ENCODE measurements around the gene ANTXR2.
"Not testable (repeated sequence)": the region's sequence is repeated elsewhere in the genome, so short reads cannot be mapped to it uniquely, and the experiment has no call there.

Gene ANTXR2

DNA sequence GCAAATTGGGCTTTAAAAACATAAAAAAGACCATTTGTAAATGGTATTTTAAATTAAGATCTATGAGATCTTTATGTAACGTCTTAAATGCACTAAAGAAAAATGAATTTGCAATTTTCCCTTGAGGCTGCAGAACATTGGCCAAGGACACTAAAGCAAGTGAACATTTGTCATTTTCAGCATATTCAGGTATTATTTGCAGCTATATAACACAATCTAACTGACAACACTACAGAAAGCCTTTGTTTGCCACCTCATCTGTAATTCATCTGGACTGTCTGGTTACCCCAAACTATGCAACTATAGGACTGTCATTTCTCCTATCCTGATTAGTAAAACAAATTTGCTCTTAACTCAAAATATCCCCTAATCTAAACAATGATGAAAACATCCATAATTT is 74.8 kb downstream of the ANTXR2 start:
- intact Hi-C loops (cut with DNase I): no loop called here

DNA sequence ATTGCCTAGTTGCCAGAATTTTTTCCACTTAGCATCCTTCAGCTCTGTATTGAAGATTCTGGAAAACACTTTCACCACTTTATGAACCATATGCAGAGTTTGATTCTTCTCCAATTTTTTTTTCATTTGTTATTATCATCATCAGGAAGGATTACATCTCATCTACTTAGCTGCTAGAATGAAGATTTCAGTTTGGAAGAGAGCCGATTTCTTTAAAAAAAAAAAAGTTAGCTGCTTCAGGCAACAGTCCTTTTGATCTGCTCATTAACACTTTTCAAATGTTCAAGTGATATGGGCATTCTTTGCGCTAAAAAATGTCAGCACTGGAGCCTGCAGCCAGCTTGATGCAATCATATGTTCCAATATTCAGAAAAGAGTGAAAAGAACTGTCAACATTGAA is 76.2 kb downstream of the ANTXR2 start:
- intact Hi-C loops (cut with DNase I): no loop called here
- no peak for DNase-seq

More for the DNA sequence above, 74.8 kb downstream of the ANTXR2 start:
- DNase-seq: no peak

DNA sequence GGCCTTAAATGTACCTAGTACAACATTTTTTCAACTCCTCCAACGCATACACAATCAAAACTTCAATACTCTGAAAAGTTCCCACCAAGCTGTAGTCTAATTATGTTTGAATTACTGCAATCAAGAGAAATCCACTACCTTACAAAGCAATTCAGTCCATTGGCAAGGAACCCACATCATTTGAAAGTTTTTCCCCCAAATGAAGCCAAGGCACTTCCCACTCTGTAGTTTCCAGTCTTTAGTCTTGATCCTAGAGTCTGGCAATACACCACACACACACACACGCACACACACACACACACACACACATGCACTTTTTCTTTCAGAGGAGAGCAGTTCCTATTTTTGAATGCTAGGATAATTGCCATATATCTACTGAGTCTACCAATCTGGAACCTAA is 79.6 kb downstream of the ANTXR2 start:
- DNase-seq: no peak
- intact Hi-C loops (cut with DNase I): no loop called here

DNA sequence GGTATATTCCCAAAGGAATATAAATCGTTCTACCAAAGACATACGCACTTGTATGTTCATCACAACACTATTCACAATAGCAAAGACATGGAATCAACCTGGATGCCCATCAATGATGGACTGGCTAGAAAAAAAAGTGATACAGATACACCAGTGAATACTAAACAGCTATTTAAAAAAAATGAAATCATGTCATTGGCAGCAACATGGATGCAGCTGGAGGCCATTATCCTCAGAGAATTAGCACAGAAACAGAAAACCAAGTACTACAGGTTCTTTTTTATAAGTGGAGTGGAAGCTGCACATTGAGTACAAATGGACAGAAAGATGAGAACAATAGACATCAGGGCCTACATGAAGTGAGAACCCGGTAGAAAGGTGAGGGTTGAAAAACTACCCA is 81.4 kb downstream of the ANTXR2 start:
- intact Hi-C loops (cut with DNase I): no loop called here
- no peak for DNase-seq

DNA sequence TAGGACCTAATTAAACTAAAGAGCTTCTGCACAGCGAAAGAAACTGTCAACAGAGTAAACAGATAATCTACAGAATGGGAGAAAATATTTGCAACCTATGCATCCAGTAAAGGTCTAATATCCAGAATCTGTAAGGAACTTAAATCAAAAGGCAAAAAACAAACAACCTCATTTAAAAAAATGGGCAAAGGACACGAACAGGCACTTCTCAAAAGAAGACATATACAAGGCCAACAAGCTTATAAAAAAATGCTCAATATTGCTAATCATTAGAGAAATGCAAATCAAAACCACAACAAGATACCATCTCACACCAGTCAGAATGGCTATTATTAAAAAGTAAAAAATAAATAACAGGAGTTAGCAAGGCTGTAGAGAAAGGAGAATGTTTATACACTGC is 81.9 kb downstream of the ANTXR2 start:
- DNase-seq; intact Hi-C loops (cut with DNase I): not testable (repeated sequence)

DNA sequence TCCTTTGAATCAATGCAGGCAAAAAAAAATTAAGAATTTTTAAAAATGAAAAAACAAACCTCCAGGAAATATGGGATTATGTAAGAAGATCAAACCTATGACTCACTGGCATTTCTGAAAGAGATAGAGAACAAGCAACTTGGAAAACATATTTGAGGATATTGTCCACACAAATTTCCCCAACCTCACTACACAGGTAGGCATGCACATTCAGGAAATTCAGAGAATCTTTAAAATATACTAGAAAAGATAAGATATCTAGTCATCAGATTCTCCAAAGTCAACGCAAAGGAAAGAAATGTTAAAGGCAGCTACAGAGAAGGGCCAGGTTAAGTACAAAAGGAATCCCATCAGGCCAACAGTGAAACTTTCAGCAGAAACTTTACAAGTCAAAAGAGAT is 85.6 kb downstream of the ANTXR2 start:
- no peak for DNase-seq
- intact Hi-C loops (cut with DNase I): no loop called here

DNA sequence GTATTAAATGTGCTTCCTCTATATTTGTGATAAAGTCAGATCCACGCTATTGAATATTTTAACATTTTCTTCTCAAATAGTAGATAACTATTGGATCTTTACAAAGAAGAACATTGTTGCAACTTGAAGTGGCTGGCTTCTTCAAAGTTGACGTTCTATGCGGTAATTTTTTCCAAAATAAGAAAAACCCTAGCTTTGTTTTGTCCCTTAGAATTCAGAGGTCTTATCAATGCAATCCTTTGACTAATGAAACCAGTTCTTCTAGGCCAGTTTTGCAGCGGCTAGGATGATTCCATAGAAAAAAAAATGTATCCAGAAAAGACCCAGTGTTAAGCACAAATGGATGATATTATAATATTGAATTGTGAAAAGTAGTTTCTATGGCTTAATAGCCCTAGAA is 89.6 kb downstream of the ANTXR2 start:
- DNase-seq: no peak
- intact Hi-C loops (cut with DNase I): no loop called here

DNA sequence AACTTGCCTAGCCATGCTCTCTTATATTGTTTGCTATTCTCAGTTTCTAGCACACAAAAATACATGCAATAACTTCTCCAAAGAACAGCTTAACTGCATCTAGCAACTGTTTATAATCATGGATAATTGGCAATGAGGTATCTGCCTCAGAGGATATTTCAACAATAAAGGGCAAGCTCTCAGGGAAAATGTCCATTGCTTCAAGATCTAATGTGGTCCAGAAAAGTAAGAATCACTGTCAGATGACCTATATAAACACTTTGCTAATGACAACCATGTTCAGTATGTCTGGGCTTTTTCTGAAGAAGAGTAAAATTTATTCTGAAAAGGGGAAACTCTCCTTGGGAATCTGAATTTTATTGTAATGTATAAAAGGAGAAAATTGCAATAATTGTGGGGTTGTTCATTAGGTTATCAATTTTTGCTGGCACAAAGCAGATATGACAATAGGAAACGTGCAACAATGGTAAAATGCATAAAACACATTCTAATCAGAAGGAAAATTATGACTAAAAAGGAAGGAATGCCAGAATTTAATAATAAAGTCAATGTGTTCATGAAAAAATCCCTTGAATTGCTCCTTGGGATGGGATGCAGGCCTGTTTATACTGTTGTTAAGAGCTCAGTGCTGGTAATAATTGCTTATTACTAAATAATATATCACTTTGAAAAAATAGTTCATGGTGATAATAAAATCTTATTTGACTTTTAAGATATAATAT is 90.3 kb downstream of the ANTXR2 start:
- no peak for DNase-seq
- intact Hi-C loops (cut with DNase I): no loop called here

DNA sequence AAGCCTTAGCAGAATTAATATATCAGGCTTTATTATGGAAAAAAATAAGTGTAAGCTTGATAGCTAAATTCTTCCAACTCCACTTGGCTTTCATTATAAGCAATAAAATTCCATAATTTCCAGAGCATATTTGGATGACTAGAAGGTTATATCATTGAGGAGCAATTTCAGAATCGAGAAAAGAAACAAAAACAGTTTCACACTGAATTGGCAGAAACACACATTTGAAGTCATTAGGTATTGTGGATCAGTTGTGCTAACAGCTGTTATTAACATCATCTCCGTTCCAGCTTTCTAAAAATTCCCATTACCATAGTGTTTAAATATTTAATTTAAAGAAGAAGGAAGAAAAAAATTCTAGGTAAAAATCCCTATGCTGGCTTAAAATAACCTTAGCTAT is 92.6 kb downstream of the ANTXR2 start:
- DNase-seq: no peak

DNA sequence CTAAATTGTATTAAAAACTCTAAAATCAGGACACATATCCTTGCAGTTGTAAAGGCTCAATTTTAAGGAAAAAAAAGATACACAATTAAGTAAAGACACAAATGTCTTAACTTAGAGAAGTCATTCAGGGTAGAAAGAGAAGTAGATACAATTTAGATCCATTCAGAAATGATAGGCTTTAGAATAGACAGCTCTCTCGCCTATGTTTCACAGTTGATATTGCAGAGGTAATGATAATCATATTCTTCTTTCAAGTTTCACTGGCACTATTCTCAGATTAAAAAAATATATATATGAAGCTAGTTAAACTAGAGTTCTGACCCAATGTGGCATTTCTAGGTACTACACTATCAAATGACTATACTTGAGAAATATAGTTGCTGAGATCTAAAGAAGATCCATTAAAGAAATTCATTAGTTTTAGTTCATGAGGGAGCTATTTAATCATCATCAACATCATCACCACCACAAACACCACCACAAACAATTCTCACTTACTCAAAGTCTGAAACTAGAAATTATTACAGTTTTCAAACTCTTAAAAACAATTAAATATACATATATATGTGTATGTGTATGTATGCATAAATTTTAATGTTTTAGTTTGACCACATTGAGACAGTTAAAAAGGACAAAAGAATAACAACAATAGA is 93.1 kb downstream of the ANTXR2 start:
- intact Hi-C loops (cut with DNase I): no loop called here
- DNase-seq: no peak

More for the DNA sequence above, 92.6 kb downstream of the ANTXR2 start:
- intact Hi-C loops (cut with DNase I): no loop called here

DNA sequence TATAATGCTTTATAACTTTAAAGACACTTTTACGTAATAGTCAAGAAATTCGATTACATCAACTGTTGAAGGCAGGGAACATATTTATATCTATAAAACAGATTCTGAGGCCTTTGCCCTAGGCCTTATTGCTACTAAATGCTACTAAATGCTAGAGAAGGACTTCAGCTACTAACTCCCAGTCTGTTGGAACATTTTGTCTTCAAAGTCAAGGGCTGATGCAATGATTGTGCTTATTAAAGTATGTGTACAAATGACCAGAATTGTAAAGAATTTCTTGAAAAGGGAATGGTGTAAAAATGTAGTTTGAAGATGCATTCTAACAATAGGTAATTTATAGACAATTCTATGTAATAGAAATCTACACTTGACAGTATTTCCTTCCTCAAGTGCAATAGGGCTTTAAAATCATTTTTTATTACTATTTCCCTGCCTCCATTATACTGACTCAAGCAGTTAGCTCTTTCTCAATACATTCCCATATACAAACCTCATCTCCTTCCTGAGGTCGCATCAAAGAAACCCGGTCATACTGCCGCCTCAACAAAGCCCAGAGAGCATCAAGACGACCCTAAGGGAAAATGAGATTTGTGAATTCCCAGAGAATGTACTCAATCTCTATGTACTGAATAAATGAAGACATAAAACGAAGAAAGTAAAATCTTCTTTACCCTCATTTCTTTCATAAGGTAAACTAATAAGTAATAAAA is 95.7 kb downstream of the ANTXR2 start:
- intact Hi-C loops (cut with DNase I): no loop called here
- no peak for DNase-seq

DNA sequence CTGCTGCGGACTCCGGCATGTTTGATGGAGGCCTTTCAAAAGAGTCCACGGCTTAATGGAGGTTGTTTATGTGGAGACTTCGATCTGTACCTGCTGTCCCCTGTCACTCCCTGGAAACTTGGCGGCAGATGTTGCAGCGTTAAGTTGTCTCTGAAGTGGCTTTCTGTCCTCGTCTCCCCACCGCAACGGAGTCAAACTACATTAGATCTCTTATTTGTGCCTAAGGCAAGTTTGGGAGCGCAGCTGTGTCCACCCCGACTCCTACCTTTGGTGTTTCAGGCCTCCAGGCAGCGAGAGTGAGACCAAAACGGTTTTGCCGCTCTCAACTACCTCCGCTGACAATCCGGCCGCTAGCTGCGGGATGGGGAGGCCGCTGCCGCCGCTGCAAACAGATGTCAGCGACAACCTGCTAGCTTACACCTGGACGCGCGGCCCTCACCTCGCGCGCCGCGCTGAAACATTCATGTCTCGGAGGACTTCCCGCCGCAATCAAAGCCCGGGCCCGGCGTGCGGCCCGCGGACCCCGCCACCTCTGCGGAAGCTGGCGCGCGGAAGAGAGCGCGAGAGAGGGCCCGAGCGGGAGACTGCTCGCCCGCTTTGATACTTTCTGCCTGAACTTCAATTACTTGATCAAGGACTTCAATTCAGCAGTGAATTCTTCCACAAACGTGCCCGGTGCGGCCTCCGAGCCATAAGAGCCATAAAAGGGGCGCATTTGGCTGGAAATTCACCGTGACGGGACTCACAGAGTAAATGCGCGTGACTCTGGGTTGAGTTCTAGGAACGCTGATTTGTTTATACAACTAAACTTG is 108.4 kb downstream of the ANTXR2 start:
- DNase-seq: peak in 6 of 10 donors; percentile 6 to 73 (median 40)
- intact Hi-C loops (cut with DNase I): no loop called here

DNA sequence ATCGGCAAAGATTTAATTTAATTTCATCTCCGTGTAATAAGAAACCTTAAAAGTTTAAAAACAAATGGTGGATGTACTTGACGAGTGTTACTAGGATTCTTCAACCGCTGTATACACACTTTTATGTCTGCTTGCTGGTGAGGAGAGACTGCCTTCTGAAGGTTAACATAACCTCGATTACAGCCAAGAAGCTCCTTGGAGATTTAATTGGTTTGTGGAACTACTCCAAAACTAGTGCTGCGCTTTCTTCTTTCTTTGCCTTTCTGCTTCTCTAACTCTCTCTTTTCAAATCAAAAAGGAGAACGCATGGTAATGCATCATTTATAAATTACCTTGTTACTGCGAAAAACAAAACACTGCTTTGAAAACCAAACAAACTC is 109.0 kb downstream of the ANTXR2 start:
- no peak for DNase-seq
- intact Hi-C loops (cut with DNase I): no loop called here

DNA sequence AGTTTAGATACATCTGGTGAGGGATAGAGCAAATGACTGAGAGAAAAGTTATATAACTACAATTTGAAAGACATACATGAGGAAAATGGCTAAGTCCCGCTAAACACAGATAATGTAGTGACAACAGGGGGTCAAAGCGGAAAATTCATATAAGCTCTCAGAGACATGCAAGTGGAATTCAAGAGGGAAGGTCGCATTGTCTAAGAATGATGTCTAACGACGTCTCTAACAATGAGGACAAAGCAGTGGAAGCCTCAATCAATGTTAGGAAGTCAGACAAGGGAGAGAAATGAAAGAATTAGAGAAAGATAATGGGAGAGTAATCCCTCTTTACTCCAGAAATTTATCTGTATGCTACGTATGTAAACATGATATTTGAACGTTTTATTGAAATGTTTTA is 113.4 kb downstream of the ANTXR2 start:
- no peak for DNase-seq
- intact Hi-C loops (cut with DNase I): no loop called here

DNA sequence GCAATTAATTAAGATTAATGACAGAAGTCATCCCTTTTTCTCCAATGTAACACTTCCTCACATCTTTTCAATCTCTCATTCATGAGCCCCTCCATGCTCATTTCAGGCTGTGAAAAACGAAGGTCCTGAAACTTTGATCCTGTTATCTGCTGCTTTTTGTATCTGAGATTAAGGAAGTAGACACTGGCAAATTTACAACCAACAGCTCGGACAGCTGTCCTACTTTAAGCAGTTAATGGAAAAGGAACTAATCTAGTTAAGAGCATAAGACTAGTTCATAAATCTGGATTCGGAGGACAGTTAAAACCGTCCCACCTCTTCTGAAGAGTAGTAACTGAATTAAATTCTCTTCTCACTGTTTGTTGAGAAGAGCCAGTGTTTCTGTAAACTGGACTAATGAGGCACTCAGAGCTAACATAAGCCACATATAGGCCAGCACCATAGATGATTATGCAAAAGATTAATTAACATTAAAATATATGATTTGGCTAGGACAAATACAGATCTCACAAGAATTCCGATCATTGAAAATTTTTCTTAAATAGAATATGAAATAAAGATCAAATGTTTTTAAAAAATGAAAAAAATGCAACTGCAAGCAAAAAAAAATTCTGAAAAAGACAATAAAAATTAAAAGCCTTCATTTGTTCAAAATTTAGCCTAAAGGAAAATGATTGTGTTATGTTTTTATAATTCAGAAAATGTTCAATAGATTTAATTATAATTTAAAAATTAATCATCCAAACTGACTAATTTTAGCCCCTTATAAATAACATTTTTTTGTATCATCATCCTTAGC is 114.4 kb downstream of the ANTXR2 start:
- intact Hi-C loops (cut with DNase I): no loop called here
- DNase-seq: no peak

DNA sequence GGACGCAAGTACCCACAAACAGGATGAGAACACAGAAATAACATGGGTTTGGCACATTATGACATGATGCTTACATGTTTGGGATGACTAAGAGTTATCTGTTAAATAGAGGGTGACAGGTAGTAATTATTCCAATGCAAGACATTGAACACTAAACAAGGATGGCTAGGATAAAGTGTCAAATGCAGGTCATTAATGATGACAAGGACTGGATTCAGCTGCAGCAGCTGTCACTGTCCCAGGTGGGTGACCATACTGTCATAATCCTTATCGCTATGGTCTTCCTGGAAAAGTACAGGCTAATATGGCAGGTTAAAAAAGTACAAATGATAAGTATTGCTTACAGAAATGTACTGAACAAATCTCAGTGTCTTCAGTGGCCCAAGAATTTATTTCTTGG is 123.9 kb downstream of the ANTXR2 start:
- DNase-seq: no peak
- intact Hi-C loops (cut with DNase I): no loop called here

DNA sequence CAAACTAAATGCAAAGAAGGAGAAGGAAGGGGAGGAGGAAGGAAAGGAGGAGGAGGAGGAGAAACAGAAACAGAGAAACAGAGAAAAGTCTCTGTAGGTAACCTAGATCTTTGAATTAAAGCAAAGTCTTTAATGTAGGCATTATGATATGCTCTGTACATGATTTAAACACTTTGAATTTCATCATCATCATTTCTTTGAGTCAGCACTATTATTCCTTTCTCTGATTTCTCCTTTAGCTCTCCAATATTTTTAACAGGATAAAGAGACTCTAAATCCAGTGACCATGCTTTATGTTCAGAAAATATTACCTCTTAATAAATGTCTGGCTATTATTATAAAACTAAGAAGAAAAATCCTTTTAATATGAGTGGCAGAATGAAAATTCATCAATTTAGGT is 124.3 kb downstream of the ANTXR2 start:
- intact Hi-C loops (cut with DNase I): no loop called here

DNA sequence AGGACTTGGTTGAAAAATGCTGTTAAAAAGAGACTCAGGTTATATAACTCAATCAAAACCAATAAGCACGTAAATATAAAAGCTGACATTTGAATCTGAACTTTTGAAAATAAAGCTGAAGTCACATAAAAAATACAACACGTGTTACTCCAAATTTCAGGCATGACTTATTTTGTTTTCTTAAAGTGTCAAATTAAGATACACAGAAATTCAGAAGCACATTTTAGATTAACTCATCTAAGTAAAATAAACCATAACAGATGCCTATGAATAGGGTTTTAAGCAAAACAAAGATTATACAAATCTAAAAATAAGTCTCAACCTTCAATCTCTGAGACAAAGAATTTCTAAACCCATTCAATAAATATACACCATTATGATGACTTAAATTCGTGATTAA is 124.8 kb downstream of the ANTXR2 start:
- intact Hi-C loops (cut with DNase I): no loop called here
- no peak for DNase-seq

More for the DNA sequence above, 124.3 kb downstream of the ANTXR2 start:
- DNase-seq: no peak

DNA sequence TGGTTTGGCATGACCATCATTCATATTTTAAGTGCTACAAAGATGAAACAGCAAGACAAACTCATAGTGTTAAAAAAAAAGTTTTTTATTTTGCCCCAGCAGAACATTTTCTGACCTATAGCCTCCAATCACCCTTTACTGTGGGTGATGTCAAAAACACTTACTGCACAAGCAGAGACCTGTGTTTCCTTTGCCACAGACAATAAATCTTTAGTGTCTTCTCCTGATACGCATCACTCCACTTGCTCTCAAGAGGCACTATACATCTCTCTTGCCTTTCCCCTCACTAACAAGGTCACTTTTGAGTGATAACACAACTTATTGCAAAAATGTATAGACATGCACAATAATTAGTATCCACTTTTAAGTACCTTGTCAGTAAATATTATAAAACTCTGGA is 125.6 kb downstream of the ANTXR2 start:
- intact Hi-C loops (cut with DNase I): no loop called here
- no peak for DNase-seq

DNA sequence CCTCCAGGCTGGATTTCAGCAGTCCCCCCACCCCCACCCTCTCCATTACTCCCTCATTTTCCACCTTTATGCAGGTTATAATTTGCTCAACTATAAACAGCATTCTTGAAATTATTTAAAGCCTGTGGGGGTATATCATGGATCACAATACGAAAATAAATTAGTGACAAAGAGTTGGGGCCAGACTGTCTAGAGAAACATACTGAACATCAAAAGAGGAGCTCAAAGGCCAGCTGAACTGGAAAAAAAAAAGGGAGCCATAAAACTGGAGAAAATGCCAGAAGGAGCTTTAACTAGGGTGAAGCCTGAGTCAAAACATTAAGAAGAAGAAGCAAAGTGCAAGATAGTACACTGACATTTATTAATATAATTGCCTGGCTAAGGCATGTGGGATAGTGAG is 137.8 kb downstream of the ANTXR2 start:
- intact Hi-C loops (cut with DNase I): no loop called here

More for the DNA sequence above, 137.8 kb downstream of the ANTXR2 start:
- DNase-seq: no peak

Data from posterior cingulate gyrus (tissue), 11 donors.